HG02852 (cell line): ENCODE measurements around the gene FN3KRP.
A peak's percentile ranks its signal among the peaks of the same experiment; 100 is the strongest.

Experiments
- ATAC-seq: cut with Tn5 transposase; IDR thresholded peaks from one replicate; pipeline ENCODE4 v1.9.1; 2021; ENCODE audit warnings: mild to moderate bottlenecking, moderate library complexity; ENCODE audit not compliant: unreplicated experiment

The FN3KRP gene, protein sequence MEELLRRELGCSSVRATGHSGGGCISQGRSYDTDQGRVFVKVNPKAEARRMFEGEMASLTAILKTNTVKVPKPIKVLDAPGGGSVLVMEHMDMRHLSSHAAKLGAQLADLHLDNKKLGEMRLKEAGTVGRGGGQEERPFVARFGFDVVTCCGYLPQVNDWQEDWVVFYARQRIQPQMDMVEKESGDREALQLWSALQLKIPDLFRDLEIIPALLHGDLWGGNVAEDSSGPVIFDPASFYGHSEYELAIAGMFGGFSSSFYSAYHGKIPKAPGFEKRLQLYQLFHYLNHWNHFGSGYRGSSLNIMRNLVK

GRCh38 chr17:82716203-82717010 is at the start of gene FN3KRP:
Gene FN3KRP, plus strand, starts transcription at chr17:82716706. Its CDS starts 50 bp downstream, at chr17:82716756.
- ATAC-seq = peak; percentile 70

GRCh38 chr17:82666931-82667667 is 49.4 kb upstream of the FN3KRP start:
- ATAC-seq = no peak

DNA sequence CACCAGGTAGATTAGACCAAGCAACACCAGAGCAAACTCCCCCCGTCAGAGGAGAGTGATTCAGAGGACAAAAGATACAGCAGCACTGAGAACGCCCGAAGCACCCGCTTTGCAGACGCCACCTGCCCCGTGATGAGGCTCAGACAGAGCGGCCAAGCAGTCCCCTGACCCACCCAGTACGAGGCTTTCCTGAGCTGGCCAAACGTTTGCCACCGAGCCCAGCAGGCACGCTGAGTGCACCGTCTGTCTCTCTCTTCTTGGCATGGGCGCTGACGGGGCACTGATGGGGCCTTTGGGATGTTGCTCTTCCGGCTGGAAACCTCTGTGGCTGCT is 48.9 kb upstream of the FN3KRP start:
- no peak for ATAC-seq

- ATAC-seq = no peak
Measured at GRCh38 chr17:82668024-82668630, 48.4 kb upstream of the FN3KRP start.

DNA sequence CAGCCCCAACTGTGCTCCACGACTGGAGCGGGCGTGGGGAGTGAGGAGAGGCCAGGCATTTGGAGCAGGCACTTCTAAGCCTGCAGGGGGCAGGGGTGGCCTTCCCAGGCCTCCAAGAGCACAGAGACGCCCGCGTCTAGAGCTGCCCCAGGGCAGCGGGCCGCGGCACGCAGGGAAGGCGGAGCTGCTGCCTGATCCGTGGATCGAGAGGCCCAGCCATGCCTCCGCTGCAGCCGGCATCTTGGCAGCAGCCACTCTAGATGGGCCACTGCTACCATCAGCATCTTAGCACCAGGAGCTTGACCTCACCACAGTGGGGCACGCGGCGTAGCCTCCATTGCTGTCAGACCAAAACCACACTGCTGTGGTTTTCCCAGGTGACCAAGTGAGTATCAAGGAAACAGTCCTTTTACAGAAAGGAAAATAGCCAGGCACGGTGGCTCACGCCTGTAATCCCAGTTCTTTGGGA is 47.8 kb upstream of the FN3KRP start:
- no peak for ATAC-seq

DNA sequence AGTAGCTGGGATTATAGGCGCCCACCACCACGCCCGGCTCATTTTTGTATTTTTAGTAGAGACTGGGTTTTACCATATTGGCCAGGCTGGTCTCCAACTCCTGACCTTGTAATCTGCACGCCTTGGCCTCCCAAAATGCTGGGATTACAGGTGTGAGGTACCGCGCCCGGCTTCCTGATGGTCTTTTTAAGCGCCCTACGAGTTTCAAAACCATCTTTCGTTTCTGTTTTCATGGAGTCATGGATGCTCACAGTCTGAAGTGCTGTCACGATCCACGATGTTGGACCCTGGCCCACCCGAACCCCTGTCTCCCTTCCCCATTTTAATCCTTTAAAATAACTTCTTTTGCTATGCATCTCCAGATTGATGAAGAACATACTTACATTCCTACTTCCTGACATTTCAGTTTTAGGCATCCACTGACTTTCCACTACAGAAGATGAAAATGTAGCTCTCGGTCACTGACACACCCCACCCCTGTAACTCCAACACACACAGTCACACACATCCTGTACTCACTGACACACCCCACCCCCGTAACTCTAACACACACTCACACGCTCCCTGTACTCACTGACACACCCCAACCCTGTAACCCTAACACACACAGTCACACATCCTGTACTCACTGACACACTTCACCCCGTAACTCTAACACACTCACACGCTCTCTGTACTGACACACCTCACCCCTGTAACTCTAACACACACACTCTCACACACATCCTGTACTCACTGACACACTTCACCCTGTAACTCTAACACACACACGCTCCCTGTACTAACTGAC is 45.6 kb upstream of the FN3KRP start:
- no peak for ATAC-seq

GRCh38 chr17:82674656-82675475 is 41.6 kb upstream of the FN3KRP start:
- ATAC-seq = no peak

DNA sequence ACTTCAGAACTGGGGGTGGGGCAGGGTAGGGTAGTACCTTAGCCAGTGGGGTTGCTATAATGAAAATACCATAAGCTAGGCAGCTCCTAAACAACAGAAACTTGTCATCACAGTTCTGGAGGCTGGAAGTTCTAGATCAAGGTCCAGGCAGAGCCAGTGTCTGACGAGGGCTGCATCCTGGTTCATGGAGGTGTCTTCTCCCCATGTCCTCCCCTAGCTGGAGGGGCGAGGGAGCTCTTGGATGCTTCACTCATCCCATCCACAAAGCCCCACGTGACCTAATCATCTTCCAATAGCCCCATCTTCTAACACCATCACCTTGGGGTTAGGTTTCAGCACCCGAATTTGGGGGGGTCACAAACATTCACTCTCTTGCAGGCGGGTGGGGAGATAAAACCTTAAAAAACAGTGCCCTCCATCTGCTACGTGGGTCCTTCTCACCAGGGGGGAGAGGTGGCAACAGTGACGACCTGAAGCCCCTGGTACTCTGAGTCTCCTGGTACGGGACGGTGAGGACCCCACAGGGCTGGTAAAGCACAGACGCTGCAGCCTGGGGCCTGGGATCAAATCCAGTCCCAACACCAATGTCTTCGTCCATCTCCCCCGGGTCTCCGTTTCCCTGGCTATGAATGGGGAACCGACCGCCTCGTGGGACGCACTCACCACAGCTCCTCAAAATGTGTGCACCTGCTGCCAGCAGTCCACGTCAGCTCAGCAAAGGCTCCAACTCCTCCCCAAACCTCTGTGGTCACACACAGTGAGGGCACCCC is 40.8 kb upstream of the FN3KRP start:
- ATAC-seq = no peak

- no peak for ATAC-seq
Measured at GRCh38 chr17:82677353-82677925, 39.1 kb upstream of the FN3KRP start.

DNA sequence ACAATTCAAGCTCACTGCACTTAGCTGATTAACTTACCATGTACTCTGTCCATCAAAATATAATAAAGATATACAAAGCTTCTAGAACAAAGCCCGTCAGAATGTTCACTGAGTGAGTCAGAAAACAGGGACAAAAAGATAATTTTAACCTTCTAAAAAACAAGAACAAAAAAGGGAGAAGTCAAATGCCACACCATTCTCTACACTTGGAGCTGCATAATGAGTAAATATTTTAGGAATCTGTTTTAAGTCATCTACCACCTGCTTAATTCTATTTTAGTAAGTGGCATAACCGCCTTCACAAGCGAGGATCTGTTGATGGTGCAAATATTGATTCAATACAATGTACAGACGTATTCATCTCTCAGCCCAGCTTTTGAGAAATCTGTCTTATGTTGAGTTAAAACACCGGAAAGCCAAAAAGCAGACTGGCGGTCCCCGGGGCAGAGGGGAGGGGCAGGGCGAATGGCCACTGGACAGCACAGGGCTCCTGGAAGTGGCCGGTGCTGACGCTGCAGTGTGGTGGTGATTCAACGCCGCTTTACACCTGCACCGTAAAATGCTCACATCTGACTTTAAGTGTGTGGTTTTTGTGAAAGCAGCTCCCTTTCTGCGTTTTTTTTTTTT is 38.1 kb upstream of the FN3KRP start:
- ATAC-seq = no peak

GRCh38 chr17:82679586-82680465 is 36.7 kb upstream of the FN3KRP start:
- ATAC-seq = no peak

- ATAC-seq = no peak
Measured at GRCh38 chr17:82681547-82681946, 35.0 kb upstream of the FN3KRP start.

DNA sequence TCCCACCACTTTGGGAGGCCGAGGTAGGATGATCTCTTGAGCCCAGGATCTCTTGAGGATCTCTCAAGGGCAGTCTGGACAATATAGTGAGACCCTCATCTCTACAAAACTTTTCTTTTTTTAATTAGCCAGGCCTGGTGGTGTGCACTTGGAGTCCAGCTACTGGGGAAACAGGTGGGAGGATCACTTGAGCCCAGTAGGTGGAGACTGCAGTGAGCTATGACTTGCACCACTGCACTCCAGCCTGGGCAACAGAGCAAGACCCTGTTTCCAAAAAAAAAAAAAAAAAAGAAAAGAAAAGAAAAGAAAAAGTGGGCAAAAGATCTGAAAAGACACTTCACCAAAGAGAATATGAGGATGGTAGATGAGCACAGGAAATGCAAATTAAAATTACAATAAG is 33.0 kb upstream of the FN3KRP start:
- no peak for ATAC-seq

DNA sequence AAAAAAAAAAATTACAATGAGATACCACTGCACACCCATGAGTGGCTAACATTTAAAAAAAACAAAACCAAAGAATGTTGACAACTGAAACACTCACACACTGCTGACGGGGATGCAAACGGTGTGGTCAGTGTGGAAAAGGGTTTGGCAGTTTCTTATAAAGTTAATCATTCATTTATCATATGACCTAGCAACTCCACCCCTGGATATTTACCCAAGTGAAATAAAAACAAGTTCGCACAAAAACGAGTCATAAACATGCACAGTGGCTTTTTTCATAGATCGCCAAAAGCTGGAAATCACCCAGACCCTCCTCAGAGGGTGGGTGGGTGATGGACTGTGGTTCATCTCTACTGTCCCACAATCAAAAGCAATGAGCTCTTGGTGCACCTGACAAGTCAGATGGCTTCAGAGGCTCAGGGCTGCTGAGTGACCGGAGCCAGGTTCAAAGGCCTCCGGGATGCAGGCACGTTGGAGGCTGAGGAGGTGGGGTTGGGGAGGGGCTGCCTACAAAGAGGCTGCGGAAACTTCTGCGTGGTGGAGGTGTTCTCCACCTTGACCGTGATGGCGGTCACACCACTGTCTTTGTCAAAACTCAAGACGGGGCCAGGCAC is 32.2 kb upstream of the FN3KRP start:
- no peak for ATAC-seq

DNA sequence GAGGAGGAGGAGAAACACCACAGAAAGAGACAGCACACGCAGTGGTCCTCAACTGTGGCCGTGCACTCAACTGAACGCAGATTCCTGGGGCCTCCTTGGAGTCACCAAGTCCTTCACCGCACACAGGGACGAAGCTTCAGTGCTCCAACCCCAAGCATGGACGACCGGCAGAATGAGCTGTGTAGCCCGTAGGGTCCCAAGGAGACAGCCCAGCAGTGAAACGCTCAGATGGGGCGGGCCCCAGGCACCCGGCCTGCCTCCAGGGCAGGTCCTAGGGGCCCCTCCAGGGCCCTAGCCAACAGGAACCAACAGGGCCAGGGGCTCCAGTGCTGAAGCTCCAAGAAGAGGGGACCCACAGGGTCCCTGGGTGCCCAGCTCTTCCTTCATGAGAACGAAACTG is 31.2 kb upstream of the FN3KRP start:
- ATAC-seq = no peak
